Breast epithelium (tissue), 3 donors: Measurements from ENCODE around the gene LRRTM4.

Experiments
- CTCF ChIP-seq, 3 donors: fragments of 450-650 bp; IDR thresholded peaks; one replicate each; pipeline ENCODE4 v1.5.1; 2016 to 2017; ENCODE audit warnings: antibody characterized with exemption in 3 of 3, mild to moderate bottlenecking in 3 of 3, moderate library complexity in 3 of 3
- POLR2A ChIP-seq: fragments of 450-650 bp; IDR thresholded peaks from one replicate; pipeline ENCODE4 v1.6.1; 2016; ENCODE audit warnings: antibody characterized with exemption, mild to moderate bottlenecking, moderate library complexity
- POLR2AphosphoS5 ChIP-seq, 3 donors: sonication (generic); formaldehyde crosslinking; IDR thresholded peaks; one replicate each; pipeline ENCODE4 v1.6.1; 2017; ENCODE audit warnings: antibody characterized with exemption in 3 of 3

- no peak for TF ChIP-seq POLR2A
- TF ChIP-seq CTCF (IDR thresholded peaks at IDR 0.05), result no peak
- TF ChIP-seq POLR2AphosphoS5 (IDR thresholded peaks at IDR 0.05), result no peak
Observed at GRCh38 chr2:77008853-77009252, 513.3 kb downstream of the LRRTM4 start.
